ENCODE measurements around the gene CATSPER3. TPM values are rescaled to one million over a fixed set of nuclear protein-coding genes. Genes with fewer than 3 reads are reported as not detected.

CATSPER3 gene
- total RNA-seq, 6 experiments from 2014 or later: 0.14 to 0.25 (median 0.19) TPM; not detected in 3

- Mint-ChIP-seq H3K36me3 (ENCODE audit: low read depth) (peaks cover 12% of the 10 kb centered on the region), H3K27ac (no peak overlapping the region), H3K4me1 (ENCODE audit: low read depth) (peaks cover 17% of the 10 kb centered on the region), H3K27me3 (ENCODE audit: insufficient read depth) (no peaks in the 10 kb centered on the region; the same call in 1 of the 2 replicates), H3K9me3 (no peaks in the 10 kb centered on the region; the same call in 1 of the 2 replicates), H3K4me3 (no peak overlapping the region)
- TF ChIP-seq, protein P1, sequence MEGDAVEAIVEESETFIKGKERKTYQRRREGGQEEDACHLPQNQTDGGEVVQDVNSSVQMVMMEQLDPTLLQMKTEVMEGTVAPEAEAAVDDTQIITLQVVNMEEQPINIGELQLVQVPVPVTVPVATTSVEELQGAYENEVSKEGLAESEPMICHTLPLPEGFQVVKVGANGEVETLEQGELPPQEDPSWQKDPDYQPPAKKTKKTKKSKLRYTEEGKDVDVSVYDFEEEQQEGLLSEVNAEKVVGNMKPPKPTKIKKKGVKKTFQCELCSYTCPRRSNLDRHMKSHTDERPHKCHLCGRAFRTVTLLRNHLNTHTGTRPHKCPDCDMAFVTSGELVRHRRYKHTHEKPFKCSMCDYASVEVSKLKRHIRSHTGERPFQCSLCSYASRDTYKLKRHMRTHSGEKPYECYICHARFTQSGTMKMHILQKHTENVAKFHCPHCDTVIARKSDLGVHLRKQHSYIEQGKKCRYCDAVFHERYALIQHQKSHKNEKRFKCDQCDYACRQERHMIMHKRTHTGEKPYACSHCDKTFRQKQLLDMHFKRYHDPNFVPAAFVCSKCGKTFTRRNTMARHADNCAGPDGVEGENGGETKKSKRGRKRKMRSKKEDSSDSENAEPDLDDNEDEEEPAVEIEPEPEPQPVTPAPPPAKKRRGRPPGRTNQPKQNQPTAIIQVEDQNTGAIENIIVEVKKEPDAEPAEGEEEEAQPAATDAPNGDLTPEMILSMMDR (IDR thresholded peaks at IDR 0.05): no peak
- DNase-seq: no peak
Observed at GRCh38 chr5:135030956-135031812, 63.5 kb downstream of the CATSPER3 start.

DNA sequence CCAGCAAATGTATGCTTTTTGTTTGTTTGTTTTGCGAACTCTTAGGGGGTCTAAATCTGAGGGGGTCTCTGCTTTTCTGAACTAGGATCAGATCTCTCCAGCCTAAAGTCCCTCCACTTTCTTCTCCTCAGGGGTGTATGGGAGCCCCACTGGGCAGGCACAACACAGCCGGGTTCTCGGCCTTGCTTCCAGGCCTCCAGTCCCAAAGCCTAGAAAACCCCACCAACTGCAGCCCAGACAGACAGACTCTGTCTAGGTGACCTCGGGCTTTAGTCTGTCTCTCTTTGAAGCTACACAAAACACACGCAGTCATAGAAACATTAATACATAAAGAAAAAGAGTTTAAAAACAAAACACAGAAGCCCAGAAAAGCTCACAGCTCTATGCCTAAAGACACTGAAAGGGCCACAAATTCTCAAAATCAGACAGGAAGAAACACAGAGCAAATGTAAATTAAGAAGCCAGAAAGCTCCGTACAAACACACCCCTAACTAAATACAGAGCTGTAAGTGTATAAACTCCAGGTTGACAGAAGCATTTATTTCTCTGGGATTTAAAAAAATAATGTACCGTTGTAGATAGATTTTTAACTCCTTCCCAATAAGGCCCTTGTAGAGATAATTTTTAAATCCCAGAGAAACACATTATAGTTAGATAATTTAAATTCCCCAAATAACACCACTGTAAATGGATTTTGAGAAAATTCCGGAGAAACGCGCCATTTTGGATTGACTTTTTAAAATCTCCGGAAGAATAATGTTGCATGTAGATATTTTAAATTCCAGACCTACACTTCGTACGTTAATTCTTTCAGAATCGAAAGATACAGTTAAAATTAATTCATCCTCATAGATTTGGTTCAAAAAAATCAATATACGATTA, 64.3 kb downstream of the CATSPER3 start:
- H3K4me1 Mint-ChIP-seq (ENCODE audit: low read depth): peaks cover 17% of the 10 kb centered on the region
- no peak for DNase-seq
- peak overlapping the region; percentile 61; the same call in 1 of the 2 replicates for H3K27ac Mint-ChIP-seq
- TF ChIP-seq, protein P1 (IDR thresholded peaks at IDR 0.05): no peak
- no peaks in the 10 kb centered on the region; the same call in 1 of the 2 replicates for H3K9me3 Mint-ChIP-seq
- peak overlapping the region; percentile 94 for H3K4me3 Mint-ChIP-seq
- peaks cover 4% of the 10 kb centered on the region for H3K27me3 Mint-ChIP-seq (ENCODE audit: insufficient read depth)
- peaks cover 12% of the 10 kb centered on the region for H3K36me3 Mint-ChIP-seq (ENCODE audit: low read depth)

DNA sequence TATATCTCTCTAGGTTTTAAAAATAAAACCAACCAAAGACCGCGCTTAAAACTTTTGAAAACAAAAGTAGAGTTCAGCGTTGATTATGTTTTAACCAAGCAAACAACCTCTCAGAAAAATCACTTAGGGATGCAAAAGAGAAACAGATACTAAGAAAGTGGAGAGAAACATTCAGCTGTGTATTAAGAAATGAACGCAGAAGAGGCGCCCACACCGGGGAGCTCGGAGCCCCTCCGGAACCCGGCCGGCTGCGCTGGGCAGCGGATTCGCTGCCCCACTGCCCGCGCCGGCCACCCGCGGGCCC, 64.9 kb downstream of the CATSPER3 start:
- Mint-ChIP-seq H3K36me3 (ENCODE audit: low read depth) (peaks cover 12% of the 10 kb centered on the region), H3K9me3 (no peaks in the 10 kb centered on the region; the same call in 1 of the 2 replicates), H3K4me3 (peak overlapping the region; percentile 94), H3K4me1 (ENCODE audit: low read depth) (peaks cover 17% of the 10 kb centered on the region), H3K27me3 (ENCODE audit: insufficient read depth) (peaks cover 7% of the 10 kb centered on the region), H3K27ac (peak overlapping the region; percentile 61; the same call in 1 of the 2 replicates)
- DNase-seq: no peak
- TF ChIP-seq, protein P1 (IDR thresholded peaks at IDR 0.05): no peak

DNA sequence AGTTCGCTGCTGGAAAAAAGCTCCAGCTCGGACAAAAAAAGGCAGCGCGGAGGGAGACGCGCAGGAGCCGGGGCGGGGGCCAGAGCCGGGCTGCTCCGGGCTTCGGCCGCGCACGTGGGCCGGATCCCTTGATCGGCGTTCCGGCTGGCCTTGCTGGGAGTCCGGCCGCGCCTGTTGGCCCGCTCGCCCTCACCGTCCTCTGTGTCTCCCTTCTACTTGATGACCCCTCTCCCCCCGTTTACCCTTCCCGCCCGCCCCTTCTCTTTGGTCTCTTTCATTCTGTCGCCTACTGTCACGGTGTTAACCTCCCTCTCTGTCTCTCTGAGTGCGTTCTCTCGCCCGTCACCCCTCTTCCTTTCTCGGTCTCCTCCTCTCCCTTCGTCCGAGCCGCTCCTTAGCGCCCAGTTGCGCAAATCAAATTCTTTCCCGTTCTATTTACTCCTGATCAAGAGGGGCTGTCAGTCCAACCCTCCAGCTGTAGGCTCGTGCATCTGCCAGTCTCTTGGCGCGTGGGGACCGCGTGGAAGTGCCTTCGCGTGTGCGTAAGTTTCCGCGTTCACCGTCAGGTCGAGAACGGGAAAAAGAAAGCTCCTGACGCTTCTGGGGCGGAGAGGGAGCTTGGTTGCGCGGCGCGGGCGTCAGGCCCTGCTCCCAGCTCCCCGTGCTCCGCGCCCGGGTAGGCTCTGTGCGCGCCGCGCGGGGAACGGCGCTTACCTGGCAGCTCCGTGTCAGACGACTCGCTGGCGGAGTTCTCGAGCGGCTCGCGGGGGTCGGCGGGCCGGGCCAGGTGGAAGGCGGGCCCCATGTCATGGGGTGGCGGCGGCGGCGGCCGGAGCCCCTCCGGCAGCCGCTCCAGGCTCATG, 65.5 kb downstream of the CATSPER3 start:
- peaks cover 9% of the 10 kb centered on the region for H3K27me3 Mint-ChIP-seq (ENCODE audit: insufficient read depth)
- DNase-seq: peak; percentile 58
- TF ChIP-seq, protein P1 (IDR thresholded peaks at IDR 0.05): no peak
- H3K4me1 Mint-ChIP-seq (ENCODE audit: low read depth): peaks cover 17% of the 10 kb centered on the region
- H3K27ac Mint-ChIP-seq: peak overlapping the region; percentile 65
- no peaks in the 10 kb centered on the region; the same call in 1 of the 2 replicates for H3K9me3 Mint-ChIP-seq
- peaks cover 12% of the 10 kb centered on the region for H3K36me3 Mint-ChIP-seq (ENCODE audit: low read depth)
- H3K4me3 Mint-ChIP-seq: peak overlapping the region; percentile 94

GRCh38 chr5:135033901-135034235, 66.2 kb downstream of the CATSPER3 start, which contains the start of gene PITX1:
PITX1 (minus strand) TSS chr5:135034228; CDS start chr5:135033881, 347 bp downstream.
- Mint-ChIP-seq H3K9me3 (no peaks in the 10 kb centered on the region; the same call in 1 of the 2 replicates), H3K4me1 (ENCODE audit: low read depth) (peaks cover 17% of the 10 kb centered on the region), H3K4me3 (peak within 1 kb of the TSS; percentile 94), H3K36me3 (ENCODE audit: low read depth) (peaks cover 10% of the 10 kb centered on the region), H3K27ac (peak within 1 kb of the TSS; percentile 65), H3K27me3 (ENCODE audit: insufficient read depth) (peaks cover 13% of the 10 kb centered on the region)
- TF ChIP-seq, protein P1 (IDR thresholded peaks at IDR 0.05): no peak
- no peak for DNase-seq
